Chondrocyte (in vitro differentiated cells): ENCODE measurements around the gene MOSMO. TPM values are rescaled to one million over a fixed set of nuclear protein-coding genes. Genes with fewer than 3 reads are reported as not detected.

ENCODE experiments used
- DNase-seq: peaks from one replicate; pipeline ENCODE4 v3.0.0; 2021; ENCODE audit warnings: mixed read lengths, low spot score
- H3K27ac Mint-ChIP-seq: one replicate; pipeline ENCODE4 v1.8.0; 2021; ENCODE audit warnings: mild to moderate bottlenecking, moderate library complexity, mixed read lengths; ENCODE audit not compliant: unreplicated experiment
- H3K27me3 Mint-ChIP-seq: 2 replicates; pipeline ENCODE4 v1.8.0; 2021; ENCODE audit warnings: low read depth, mixed read lengths
- H3K36me3 Mint-ChIP-seq: 2 replicates; pipeline ENCODE4 v1.8.0; 2021; ENCODE audit warnings: low read depth, mixed read lengths
- H3K4me1 Mint-ChIP-seq: 2 replicates; pipeline ENCODE4 v1.8.0; 2021; ENCODE audit warnings: low read depth, mild to moderate bottlenecking, mixed read lengths
- H3K4me3 Mint-ChIP-seq: one replicate; pipeline ENCODE4 v1.8.0; 2021; ENCODE audit warnings: mild to moderate bottlenecking, moderate library complexity, mixed read lengths; ENCODE audit not compliant: unreplicated experiment
- H3K9me3 Mint-ChIP-seq: 2 replicates; pipeline ENCODE4 v1.8.0; 2021; ENCODE audit warnings: low read depth, mixed read lengths
- total RNA-seq: library from RNA; stranded (reverse); gene quantifications from 3 replicates; pipeline ENCODE4 v1.2.1, GENCODE V29; 2021
- TF ChIP-seq, protein P1 (sequence below): fragments of 200-600 bp; sonication (generic); IDR thresholded peaks from 2 replicates; pipeline ENCODE4 v1.5.0; 2021; ENCODE audit warnings: antibody characterized with exemption, mild to moderate bottlenecking, moderate library complexity

Gene MOSMO
- total RNA-seq, 1 donor from 2014 or later: 9.7 TPM

DNA sequence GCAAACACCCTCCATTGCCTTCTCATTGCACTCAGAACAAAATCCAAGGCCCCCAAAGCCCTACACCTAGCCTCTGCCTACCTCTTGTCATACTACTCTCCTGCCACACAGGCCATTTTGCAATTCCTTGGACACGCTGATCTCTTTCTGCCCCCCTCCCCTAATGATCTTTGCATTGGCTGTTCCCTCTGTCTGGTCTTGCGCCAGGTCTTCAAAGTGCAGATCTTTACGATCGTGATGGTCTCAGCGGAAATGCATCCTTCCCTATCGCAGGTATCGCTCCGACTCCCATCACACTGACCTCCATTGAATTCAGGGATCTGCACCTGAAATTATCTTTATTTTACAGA is 777 bp upstream of the MOSMO start:
- Mint-ChIP-seq H3K36me3 (no peaks in the 10 kb centered on the region), H3K9me3 (no peaks in the 10 kb centered on the region), H3K4me3 (peak overlapping the region; percentile 82), H3K27ac (peak overlapping the region; percentile 57), H3K27me3 (peaks cover 4% of the 10 kb centered on the region), H3K4me1 (peaks cover 28% of the 10 kb centered on the region)
- DNase-seq: no peak
- TF ChIP-seq, protein P1, sequence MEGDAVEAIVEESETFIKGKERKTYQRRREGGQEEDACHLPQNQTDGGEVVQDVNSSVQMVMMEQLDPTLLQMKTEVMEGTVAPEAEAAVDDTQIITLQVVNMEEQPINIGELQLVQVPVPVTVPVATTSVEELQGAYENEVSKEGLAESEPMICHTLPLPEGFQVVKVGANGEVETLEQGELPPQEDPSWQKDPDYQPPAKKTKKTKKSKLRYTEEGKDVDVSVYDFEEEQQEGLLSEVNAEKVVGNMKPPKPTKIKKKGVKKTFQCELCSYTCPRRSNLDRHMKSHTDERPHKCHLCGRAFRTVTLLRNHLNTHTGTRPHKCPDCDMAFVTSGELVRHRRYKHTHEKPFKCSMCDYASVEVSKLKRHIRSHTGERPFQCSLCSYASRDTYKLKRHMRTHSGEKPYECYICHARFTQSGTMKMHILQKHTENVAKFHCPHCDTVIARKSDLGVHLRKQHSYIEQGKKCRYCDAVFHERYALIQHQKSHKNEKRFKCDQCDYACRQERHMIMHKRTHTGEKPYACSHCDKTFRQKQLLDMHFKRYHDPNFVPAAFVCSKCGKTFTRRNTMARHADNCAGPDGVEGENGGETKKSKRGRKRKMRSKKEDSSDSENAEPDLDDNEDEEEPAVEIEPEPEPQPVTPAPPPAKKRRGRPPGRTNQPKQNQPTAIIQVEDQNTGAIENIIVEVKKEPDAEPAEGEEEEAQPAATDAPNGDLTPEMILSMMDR: no peak

DNA sequence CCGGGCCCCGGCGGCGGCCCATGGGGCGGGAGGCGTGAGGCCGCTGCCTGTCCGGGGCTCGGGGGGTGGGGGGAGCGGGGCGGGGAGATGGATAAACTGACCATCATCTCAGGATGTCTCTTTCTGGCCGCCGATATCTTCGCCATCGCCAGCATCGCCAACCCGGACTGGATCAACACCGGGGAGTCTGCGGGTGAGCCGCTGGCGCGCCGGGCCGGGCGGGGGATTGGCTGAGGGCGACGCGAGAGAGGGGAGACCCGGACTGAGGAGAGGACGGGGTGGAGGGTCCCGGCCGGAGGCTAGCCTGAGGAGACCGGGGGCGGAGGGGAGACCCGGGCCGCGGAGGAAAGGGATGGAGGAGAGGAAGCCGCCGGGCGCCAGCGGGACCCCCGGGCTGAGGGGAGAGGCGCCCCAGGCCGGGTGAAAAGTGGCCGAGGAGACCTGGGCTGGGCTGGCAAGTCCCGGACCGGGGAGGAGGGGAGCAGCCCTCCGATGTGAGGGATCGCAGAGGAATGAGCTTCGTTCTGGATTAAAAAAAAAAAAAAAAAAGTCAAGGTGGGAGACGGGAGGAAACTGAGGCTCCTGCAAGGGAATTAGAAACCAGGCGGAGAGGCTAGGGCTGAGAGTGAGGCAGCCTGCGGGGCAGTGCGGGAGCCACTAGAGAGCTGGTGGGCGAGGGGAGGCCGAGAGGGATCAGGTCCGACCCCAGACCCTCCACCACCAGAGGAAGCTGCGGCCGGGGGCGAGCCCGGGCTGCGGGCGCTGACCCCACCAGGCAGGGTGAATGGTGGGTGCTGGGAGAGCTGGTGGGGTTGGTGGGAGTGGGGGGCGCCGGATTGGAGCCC is 526 bp downstream of the MOSMO start:
- no peak for DNase-seq
- H3K4me1 Mint-ChIP-seq: peaks cover 28% of the 10 kb centered on the region
- no peaks in the 10 kb centered on the region for H3K27me3 Mint-ChIP-seq

GRCh38 chr16:22010902-22011301 is 3.0 kb downstream of the MOSMO start:
- Mint-ChIP-seq H3K27me3 (no peaks in the 10 kb centered on the region), H3K36me3 (no peaks in the 10 kb centered on the region), H3K9me3 (no peaks in the 10 kb centered on the region), H3K4me1 (peaks cover 28% of the 10 kb centered on the region), H3K4me3 (no peak overlapping the region), H3K27ac (no peak overlapping the region)
- DNase-seq: no peak
- TF ChIP-seq, protein P1: no peak

More for the DNA sequence above, 526 bp downstream of the MOSMO start:
- TF ChIP-seq, protein P1: no peak
- no peaks in the 10 kb centered on the region for H3K36me3 Mint-ChIP-seq
- H3K27ac Mint-ChIP-seq: peak overlapping the region; percentile 61
- H3K4me3 Mint-ChIP-seq: peak overlapping the region; percentile 91
- no peaks in the 10 kb centered on the region for H3K9me3 Mint-ChIP-seq

GRCh38 chr16:22012241-22012640 is 4.3 kb downstream of the MOSMO start:
- Mint-ChIP-seq H3K27me3 (no peaks in the 10 kb centered on the region), H3K4me1 (peaks cover 23% of the 10 kb centered on the region), H3K9me3 (no peaks in the 10 kb centered on the region), H3K27ac (no peak overlapping the region), H3K36me3 (no peaks in the 10 kb centered on the region), H3K4me3 (no peak overlapping the region)
- TF ChIP-seq, protein P1: no peak
- DNase-seq: no peak

DNA sequence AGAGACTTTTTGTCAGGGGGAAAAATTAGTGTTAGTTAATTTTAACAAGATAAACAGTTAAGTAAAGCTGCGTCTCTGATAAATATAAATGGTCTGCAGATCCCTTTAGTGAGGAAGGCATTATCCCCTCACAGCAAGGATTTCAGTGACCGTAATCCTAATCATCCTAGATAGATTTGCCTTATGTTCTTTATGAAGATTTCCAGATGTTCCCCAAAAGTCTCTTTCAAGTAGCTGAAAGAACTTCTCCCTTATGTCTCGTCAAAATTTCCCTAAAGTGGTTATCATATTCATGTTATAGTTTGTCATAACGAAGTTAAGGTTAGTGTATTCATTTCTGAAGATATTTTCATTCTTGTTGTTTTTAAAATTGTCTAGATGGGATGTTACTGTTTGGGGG is 5.6 kb downstream of the MOSMO start:
- Mint-ChIP-seq H3K4me1 (peaks cover 16% of the 10 kb centered on the region), H3K4me3 (no peak overlapping the region), H3K27ac (no peak overlapping the region), H3K36me3 (no peaks in the 10 kb centered on the region), H3K9me3 (no peaks in the 10 kb centered on the region), H3K27me3 (no peaks in the 10 kb centered on the region)
- DNase-seq: no peak
- TF ChIP-seq, protein P1: no peak
